RWPE2 (cell line): Measurements from ENCODE around the gene CNEP1R1.
"Not testable (repeated sequence)": the region's sequence is repeated elsewhere in the genome, so short reads cannot be mapped to it uniquely, and the experiment has no call there.

Experiments
- ATAC-seq: fragments of 200-7000 bp; cut with Tn5 transposase; 3 replicates; pipeline ENCODE4 v1.9.1; 2021; ENCODE audit warnings: low read depth
- DNase-seq: peaks from one replicate; pipeline ENCODE4 v3.0.0-alpha.2; 2020; ENCODE audit warnings: low spot score
- H3K27ac ChIP-seq: fragments of 450-650 bp; 2 replicates; pipeline ENCODE4 v1.5.1; 2017; ENCODE audit warnings: mild to moderate bottlenecking; ENCODE audit not compliant: poor library complexity, severe bottlenecking
- H3K27me3 ChIP-seq: fragments of 250-450 bp; sonication (Bioruptor Pico); 2 replicates; pipeline ENCODE4 v1.5.1; 2021; ENCODE audit warnings: mild to moderate bottlenecking, moderate library complexity; ENCODE audit not compliant: insufficient read depth, poor library complexity, severe bottlenecking
- H3K36me3 ChIP-seq: fragments of 250-450 bp; sonication (Bioruptor Pico); 2 replicates; pipeline ENCODE4 v1.5.1; 2020; ENCODE audit warnings: low read depth, mild to moderate bottlenecking, moderate library complexity
- H3K4me1 ChIP-seq: fragments of 250-450 bp; sonication (Bioruptor Pico); 2 replicates; pipeline ENCODE4 v1.5.1; 2021; ENCODE audit warnings: mild to moderate bottlenecking, moderate library complexity; ENCODE audit not compliant: insufficient read depth, poor library complexity, severe bottlenecking
- H3K4me3 ChIP-seq: fragments of 250-450 bp; sonication (Bioruptor Pico); 2 replicates; pipeline ENCODE4 v1.5.1; 2021; ENCODE audit warnings: mild to moderate bottlenecking, moderate library complexity; ENCODE audit not compliant: severe bottlenecking
- H3K9me3 ChIP-seq: fragments of 250-450 bp; sonication (Bioruptor Pico); 2 replicates; pipeline ENCODE4 v1.5.1; 2021; ENCODE audit warnings: mild to moderate bottlenecking, moderate library complexity; ENCODE audit not compliant: severe bottlenecking
- CTCF ChIP-seq: fragments of 450-650 bp; IDR thresholded peaks from one replicate; pipeline ENCODE4 v1.5.1; 2017; ENCODE audit warnings: mild to moderate bottlenecking, moderate library complexity; ENCODE audit not compliant: poor library complexity, severe bottlenecking

CNEP1R1 gene

GRCh38 chr16:50012182-50012581 lies 12.8 kb upstream of the CNEP1R1 start:
- Histone ChIP-seq H3K27me3 (no peaks in the 10 kb centered on the region), H3K27ac (no peak overlapping the region), H3K4me3 (no peak overlapping the region), H3K4me1 (no peaks in the 10 kb centered on the region), H3K9me3 (no peaks in the 10 kb centered on the region), H3K36me3 (no peaks in the 10 kb centered on the region)
- no peak for ATAC-seq
- TF ChIP-seq CTCF, result no peak
- DNase-seq, result no peak

- not testable (repeated sequence) for DNase-seq, H3K9me3 ChIP-seq
These were observed 10.8 kb upstream of the CNEP1R1 start for GRCh38 chr16:50014211-50014610.

GRCh38 chr16:50015631-50016030 lies 9.4 kb upstream of the CNEP1R1 start:
- Histone ChIP-seq H3K9me3 (no peaks in the 10 kb centered on the region), H3K4me3 (no peak overlapping the region), H3K27ac (no peak overlapping the region), H3K27me3 (no peaks in the 10 kb centered on the region), H3K36me3 (no peaks in the 10 kb centered on the region), H3K4me1 (no peaks in the 10 kb centered on the region)
- TF ChIP-seq CTCF, result no peak
- DNase-seq (no peak), ATAC-seq (no peak)

More at GRCh38 chr16:50014211-50014610, 10.8 kb upstream of the CNEP1R1 start:
- not testable (repeated sequence) for H3K4me3 ChIP-seq, H3K36me3 ChIP-seq, H3K27ac ChIP-seq, H3K27me3 ChIP-seq, ATAC-seq, H3K4me1 ChIP-seq

- Histone ChIP-seq H3K36me3 (no peaks in the 10 kb centered on the region), H3K4me3 (no peak overlapping the region), H3K4me1 (no peaks in the 10 kb centered on the region), H3K27ac (no peak overlapping the region), H3K9me3 (no peaks in the 10 kb centered on the region), H3K27me3 (no peaks in the 10 kb centered on the region)
- DNase-seq (no peak), ATAC-seq (no peak)
- TF ChIP-seq CTCF, result no peak
These were observed 7.5 kb upstream of the CNEP1R1 start for GRCh38 chr16:50017553-50017952.

GRCh38 chr16:50021544-50021943 lies 3.5 kb upstream of the CNEP1R1 start:
- DNase-seq (no peak), ATAC-seq (no peak)
- H3K27ac ChIP-seq, result no peak overlapping the region
- no peak overlapping the region for H3K4me3 ChIP-seq
- H3K27me3 ChIP-seq, result no peaks in the 10 kb centered on the region
- H3K36me3 ChIP-seq, result peaks cover 4% of the 10 kb centered on the region; the same call in 1 of the 2 replicates
- no peaks in the 10 kb centered on the region for H3K9me3 ChIP-seq
- no peak for TF ChIP-seq CTCF
- H3K4me1 ChIP-seq, result peaks cover 8% of the 10 kb centered on the region

- no peak for ATAC-seq
- Histone ChIP-seq H3K27me3 (no peaks in the 10 kb centered on the region), H3K4me3 (no peak overlapping the region), H3K4me1 (peaks cover 10% of the 10 kb centered on the region), H3K36me3 (peaks cover 23% of the 10 kb centered on the region), H3K9me3 (no peaks in the 10 kb centered on the region), H3K27ac (no peak overlapping the region)
- no peak for TF ChIP-seq CTCF
- DNase-seq, result no peak
These were observed 1.4 kb upstream of the CNEP1R1 start for GRCh38 chr16:50023641-50024040.
